Measurements from ENCODE around the gene CDK2AP2. TPM values are rescaled to one million over a fixed set of nuclear protein-coding genes. Genes with fewer than 3 reads are reported as not detected.

CDK2AP2 gene
- total RNA-seq, 1 experiment from 2014 or later: 91.5 TPM

DNA sequence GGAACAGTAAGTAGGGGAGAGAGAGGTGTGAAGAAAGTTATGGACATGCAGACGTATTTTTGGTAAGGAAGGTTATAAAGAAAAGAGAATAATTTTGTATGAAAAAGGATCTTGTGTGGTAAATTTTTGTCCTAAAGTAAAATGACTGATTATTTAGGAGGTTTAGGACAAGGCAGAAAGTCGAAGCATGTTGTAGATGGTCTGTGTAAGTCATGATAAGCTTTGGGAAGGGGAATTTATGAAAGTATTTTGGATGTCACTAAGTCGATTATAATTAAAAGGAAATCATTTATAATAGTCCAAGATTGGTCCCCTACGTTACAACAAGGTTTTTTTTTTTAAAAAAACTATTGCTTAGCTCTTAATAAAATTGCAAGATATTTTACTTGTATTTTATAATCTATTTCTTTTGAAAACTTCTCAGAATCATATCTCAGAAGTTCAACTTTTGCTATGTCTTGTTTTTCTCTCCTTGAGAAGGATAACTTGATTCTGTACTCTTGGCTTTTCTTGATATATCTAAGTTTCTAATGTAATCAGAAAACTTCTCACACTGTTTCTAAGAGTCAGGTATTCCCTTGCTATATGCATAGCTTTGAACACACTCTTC lies 26.2 kb upstream of the CDK2AP2 start:
- H3K27ac ChIP-seq (ENCODE audit: low read length): no peak overlapping the region
- no peaks in the 10 kb centered on the region for H3K79me2 ChIP-seq (ENCODE audit: low read length)
- no peaks in the 10 kb centered on the region for H3K4me1 ChIP-seq (ENCODE audit: low read length)
- peaks cover 16% of the 10 kb centered on the region for H3K9me3 ChIP-seq (ENCODE audit: low read length)
- no peaks in the 10 kb centered on the region for H3K36me3 ChIP-seq (ENCODE audit: insufficient read depth, low read length)
- peak; percentile 49 for DNase-seq
- no peaks in the 10 kb centered on the region for H3K9me2 ChIP-seq (replicated peaks; ENCODE audit: insufficient read depth, low read length)
- H4K20me1 ChIP-seq (ENCODE audit: insufficient read depth, low read depth, low read length): no peaks in the 10 kb centered on the region
- H3K27me3 ChIP-seq (ENCODE audit: low read length): no peaks in the 10 kb centered on the region; the same call in 1 of the 2 replicates
- no peak overlapping the region for H3K9ac ChIP-seq (ENCODE audit: low read length)
- no peak overlapping the region for H3K4me2 ChIP-seq (ENCODE audit: low read depth, low read length, poor library complexity, severe bottlenecking)
- no peak overlapping the region for H2AFZ ChIP-seq (ENCODE audit: low read length)
- no peak overlapping the region for H3K4me3 ChIP-seq (ENCODE audit: low read length)

DNA sequence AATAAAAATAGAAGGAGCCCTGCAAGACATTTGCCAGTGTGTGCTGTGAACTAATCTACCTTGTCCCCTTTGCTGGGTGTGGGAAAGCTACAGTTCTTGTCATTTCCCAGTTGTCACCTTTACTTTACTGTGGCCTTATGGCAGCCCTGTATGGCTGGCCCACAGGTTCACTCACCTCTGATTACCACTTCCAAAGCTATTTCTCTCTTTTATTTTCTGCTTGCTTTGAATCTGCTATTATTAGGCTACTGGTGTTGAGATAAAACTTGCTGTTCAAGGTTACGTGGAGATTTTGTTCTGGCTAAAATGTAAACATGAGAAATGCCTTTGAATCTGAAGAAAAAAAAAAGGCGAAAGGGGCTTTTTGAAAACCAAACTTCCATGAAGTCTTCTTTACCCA lies 24.9 kb upstream of the CDK2AP2 start:
- Histone ChIP-seq H4K20me1 (ENCODE audit: insufficient read depth, low read depth, low read length) (no peaks in the 10 kb centered on the region), H3K27ac (ENCODE audit: low read length) (no peak overlapping the region)

DNA sequence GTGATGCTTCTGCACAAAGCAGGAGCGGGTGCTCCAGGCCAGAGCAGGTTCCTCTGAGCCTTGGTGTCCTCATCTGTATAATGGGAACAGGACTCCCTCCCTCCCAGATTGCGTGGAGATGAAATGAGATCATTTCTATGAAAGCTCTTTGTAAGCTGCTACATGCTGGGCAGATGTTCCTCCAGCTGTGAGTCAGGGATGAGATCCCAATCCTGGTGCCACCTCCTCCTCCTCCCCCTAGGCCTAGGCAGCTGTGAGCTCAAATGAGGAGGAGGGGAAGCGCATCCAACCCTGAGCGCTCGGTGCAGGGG lies 22.3 kb upstream of the CDK2AP2 start:
- no peaks in the 10 kb centered on the region for H4K20me1 ChIP-seq (ENCODE audit: insufficient read depth, low read depth, low read length)
- peak; percentile 2 for DNase-seq
- no peaks in the 10 kb centered on the region for H3K36me3 ChIP-seq (ENCODE audit: insufficient read depth, low read length)
- H3K4me1 ChIP-seq (ENCODE audit: low read length): no peaks in the 10 kb centered on the region
- H3K27me3 ChIP-seq (ENCODE audit: low read length): no peaks in the 10 kb centered on the region; the same call in 1 of the 2 replicates
- no peak overlapping the region for H3K4me3 ChIP-seq (ENCODE audit: low read length)
- H3K27ac ChIP-seq (ENCODE audit: low read length): no peak overlapping the region
- H3K9me3 ChIP-seq (ENCODE audit: low read length): peaks cover 16% of the 10 kb centered on the region
- no peak overlapping the region for H2AFZ ChIP-seq (ENCODE audit: low read length)
- no peak overlapping the region for H3K4me2 ChIP-seq (ENCODE audit: low read depth, low read length, poor library complexity, severe bottlenecking)
- no peaks in the 10 kb centered on the region for H3K79me2 ChIP-seq (ENCODE audit: low read length)
- H3K9me2 ChIP-seq (replicated peaks; ENCODE audit: insufficient read depth, low read length): no peaks in the 10 kb centered on the region
- no peak overlapping the region for H3K9ac ChIP-seq (ENCODE audit: low read length)

More for the DNA sequence above, 24.9 kb upstream of the CDK2AP2 start:
- Histone ChIP-seq H3K9me2 (replicated peaks; ENCODE audit: insufficient read depth, low read length) (no peaks in the 10 kb centered on the region), H3K4me1 (ENCODE audit: low read length) (no peaks in the 10 kb centered on the region), H2AFZ (ENCODE audit: low read length) (no peak overlapping the region), H3K9me3 (ENCODE audit: low read length) (peaks cover 16% of the 10 kb centered on the region), H3K4me3 (ENCODE audit: low read length) (no peak overlapping the region), H3K4me2 (ENCODE audit: low read depth, low read length, poor library complexity, severe bottlenecking) (no peak overlapping the region), H3K36me3 (ENCODE audit: insufficient read depth, low read length) (no peaks in the 10 kb centered on the region), H3K27me3 (ENCODE audit: low read length) (no peaks in the 10 kb centered on the region; the same call in 1 of the 2 replicates), H3K79me2 (ENCODE audit: low read length) (no peaks in the 10 kb centered on the region), H3K9ac (ENCODE audit: low read length) (no peak overlapping the region)
- DNase-seq: no peak

DNA sequence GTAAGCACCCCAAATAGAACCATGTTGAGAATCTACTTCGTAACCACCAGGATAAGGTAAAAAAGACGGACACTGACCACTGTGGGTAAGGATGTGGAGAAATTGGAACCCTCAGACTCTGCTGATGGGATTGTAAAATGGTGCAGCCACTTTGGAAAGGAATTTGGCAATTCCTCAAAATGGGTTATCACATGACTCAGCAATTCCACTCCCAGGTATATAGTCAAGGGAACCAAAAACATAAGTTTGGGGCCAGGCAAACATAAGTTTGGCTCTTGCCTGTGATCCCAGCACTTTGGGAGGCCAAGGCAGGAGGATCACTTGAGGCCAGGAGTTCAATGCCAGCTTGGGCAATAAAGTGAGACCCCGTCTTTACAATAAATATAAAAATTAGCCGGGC lies 20.4 kb upstream of the CDK2AP2 start:
- Histone ChIP-seq H3K27ac (ENCODE audit: low read length) (no peak overlapping the region), H4K20me1 (ENCODE audit: insufficient read depth, low read depth, low read length) (no peaks in the 10 kb centered on the region), H3K4me3 (ENCODE audit: low read length) (no peak overlapping the region), H3K9me3 (ENCODE audit: low read length) (peaks cover 4% of the 10 kb centered on the region), H3K9me2 (replicated peaks; ENCODE audit: insufficient read depth, low read length) (no peaks in the 10 kb centered on the region), H2AFZ (ENCODE audit: low read length) (no peak overlapping the region), H3K9ac (ENCODE audit: low read length) (no peak overlapping the region), H3K4me1 (ENCODE audit: low read length) (no peaks in the 10 kb centered on the region), H3K79me2 (ENCODE audit: low read length) (no peaks in the 10 kb centered on the region), H3K27me3 (ENCODE audit: low read length) (no peaks in the 10 kb centered on the region), H3K4me2 (ENCODE audit: low read depth, low read length, poor library complexity, severe bottlenecking) (no peak overlapping the region), H3K36me3 (ENCODE audit: insufficient read depth, low read length) (no peaks in the 10 kb centered on the region)
- DNase-seq: no peak

DNA sequence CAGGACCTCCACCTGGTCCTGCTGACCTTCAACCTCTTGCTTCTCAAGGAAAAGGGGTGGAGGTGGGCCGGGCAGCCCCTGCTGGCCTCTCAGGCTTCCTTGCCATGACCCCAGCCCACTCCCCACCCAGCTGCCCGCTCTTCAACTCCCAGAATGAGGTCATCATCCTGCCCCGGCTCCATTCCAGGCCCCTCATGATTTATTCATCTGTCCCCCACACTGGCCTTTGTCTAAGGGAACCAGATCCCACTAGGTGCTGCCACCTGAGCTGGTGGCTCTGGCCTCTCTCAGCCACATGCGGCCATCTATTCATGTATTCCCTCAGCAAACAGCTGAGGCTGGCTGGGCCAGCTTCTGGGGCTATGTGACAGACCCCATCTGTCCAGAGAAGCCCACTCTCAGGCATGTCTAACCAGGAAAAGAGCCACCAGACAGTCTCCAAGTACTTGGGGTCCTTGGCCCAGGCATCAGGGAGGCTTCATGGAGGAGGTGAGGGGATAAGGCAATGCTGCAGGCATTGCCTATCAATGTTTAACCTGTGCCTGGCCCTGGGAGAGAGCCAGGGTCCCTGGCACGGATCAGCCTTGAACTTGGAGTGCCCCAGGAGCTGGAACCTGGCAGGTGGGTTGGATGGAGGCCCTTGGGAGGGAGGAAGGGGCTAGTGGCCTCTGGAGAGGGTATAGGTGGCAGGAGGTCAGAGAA lies 17.5 kb upstream of the CDK2AP2 start:
- no peaks in the 10 kb centered on the region for H3K36me3 ChIP-seq (ENCODE audit: insufficient read depth, low read length)
- no peak overlapping the region for H3K27ac ChIP-seq (ENCODE audit: low read length)
- H3K4me2 ChIP-seq (ENCODE audit: low read depth, low read length, poor library complexity, severe bottlenecking): no peak overlapping the region
- no peaks in the 10 kb centered on the region for H3K9me3 ChIP-seq (ENCODE audit: low read length)
- no peaks in the 10 kb centered on the region for H3K4me1 ChIP-seq (ENCODE audit: low read length)
- no peak overlapping the region for H2AFZ ChIP-seq (ENCODE audit: low read length)
- no peak overlapping the region for H3K4me3 ChIP-seq (ENCODE audit: low read length)
- no peak overlapping the region for H3K9ac ChIP-seq (ENCODE audit: low read length)
- no peaks in the 10 kb centered on the region for H3K27me3 ChIP-seq (ENCODE audit: low read length)
- no peak for DNase-seq
- H4K20me1 ChIP-seq (ENCODE audit: insufficient read depth, low read depth, low read length): no peaks in the 10 kb centered on the region
- H3K79me2 ChIP-seq (ENCODE audit: low read length): no peaks in the 10 kb centered on the region
- H3K9me2 ChIP-seq (replicated peaks; ENCODE audit: insufficient read depth, low read length): no peaks in the 10 kb centered on the region

DNA sequence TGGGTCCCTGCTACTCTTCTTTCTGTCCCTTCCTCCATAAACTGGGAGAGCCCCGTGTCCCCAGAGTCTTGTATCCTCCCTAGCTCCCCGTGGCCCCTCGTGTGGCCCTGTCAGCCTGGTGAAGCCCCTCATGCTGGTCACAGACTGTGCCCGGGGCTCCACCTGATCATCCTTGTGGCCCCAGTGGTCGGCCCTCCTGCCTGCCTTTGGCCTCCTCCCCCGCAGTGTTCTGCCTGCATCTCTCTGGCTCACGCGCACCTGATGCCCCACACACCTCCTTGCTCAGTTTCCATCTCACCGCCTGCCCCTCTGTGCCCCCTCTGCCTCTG lies 16.5 kb upstream of the CDK2AP2 start:
- Histone ChIP-seq H3K79me2 (ENCODE audit: low read length) (no peaks in the 10 kb centered on the region), H3K4me2 (ENCODE audit: low read depth, low read length, poor library complexity, severe bottlenecking) (no peak overlapping the region), H4K20me1 (ENCODE audit: insufficient read depth, low read depth, low read length) (no peaks in the 10 kb centered on the region), H2AFZ (ENCODE audit: low read length) (no peak overlapping the region), H3K27ac (ENCODE audit: low read length) (no peak overlapping the region), H3K27me3 (ENCODE audit: low read length) (no peaks in the 10 kb centered on the region), H3K36me3 (ENCODE audit: insufficient read depth, low read length) (no peaks in the 10 kb centered on the region), H3K4me3 (ENCODE audit: low read length) (no peak overlapping the region), H3K9me3 (ENCODE audit: low read length) (no peaks in the 10 kb centered on the region), H3K4me1 (ENCODE audit: low read length) (no peaks in the 10 kb centered on the region), H3K9ac (ENCODE audit: low read length) (no peak overlapping the region), H3K9me2 (replicated peaks; ENCODE audit: insufficient read depth, low read length) (no peaks in the 10 kb centered on the region)
- DNase-seq: no peak

DNA sequence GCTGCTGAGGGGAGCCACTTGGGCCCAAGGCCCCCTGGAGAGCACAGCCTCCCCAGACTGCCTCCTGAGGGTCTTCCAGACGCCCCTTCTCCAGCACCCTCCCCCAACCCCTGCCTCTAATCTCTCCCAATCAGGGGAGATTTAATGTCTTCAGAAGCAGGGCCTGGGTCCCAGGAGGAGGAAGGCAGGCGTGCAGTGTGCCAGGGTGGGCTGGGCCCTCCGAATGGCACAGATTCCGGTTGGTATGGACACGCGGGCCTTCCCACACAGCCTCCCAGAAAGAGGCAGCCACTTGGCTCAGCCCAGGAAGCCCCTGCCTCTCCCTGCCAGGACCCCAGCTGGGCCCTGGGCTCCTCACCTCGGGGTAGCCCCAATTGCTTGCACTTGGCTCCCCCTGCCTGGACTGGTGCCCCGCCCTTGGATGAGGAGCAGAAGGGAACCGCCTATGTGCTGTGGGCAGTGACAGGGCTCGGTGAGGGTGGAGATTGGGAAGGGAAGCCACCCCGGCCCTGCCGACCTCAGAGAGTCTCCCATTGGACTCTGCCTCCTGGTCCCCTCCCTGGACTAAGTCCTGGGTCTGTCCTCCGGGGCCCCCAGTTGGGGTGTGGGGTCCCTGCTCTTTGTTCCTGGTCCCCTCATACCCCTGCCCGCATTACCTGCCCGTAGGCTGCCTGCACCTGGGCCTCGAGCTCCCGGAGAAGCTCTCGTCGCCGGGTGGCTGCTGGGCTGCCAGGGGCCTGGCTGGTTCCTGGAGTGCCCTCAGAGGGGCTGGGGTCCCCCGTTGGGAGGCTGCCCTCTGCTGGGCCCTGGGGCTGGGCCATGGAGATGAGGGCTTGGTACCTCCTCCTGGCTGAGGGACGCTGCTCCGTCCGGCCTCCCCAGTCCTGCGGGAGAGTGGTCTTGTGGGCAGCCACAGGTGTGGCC lies 15.9 kb upstream of the CDK2AP2 start:
- Histone ChIP-seq H3K4me1 (ENCODE audit: low read length) (no peaks in the 10 kb centered on the region), H4K20me1 (ENCODE audit: insufficient read depth, low read depth, low read length) (no peaks in the 10 kb centered on the region), H3K4me2 (ENCODE audit: low read depth, low read length, poor library complexity, severe bottlenecking) (no peak overlapping the region), H3K36me3 (ENCODE audit: insufficient read depth, low read length) (no peaks in the 10 kb centered on the region), H3K9me3 (ENCODE audit: low read length) (no peaks in the 10 kb centered on the region), H2AFZ (ENCODE audit: low read length) (no peak overlapping the region), H3K27ac (ENCODE audit: low read length) (no peak overlapping the region), H3K79me2 (ENCODE audit: low read length) (no peaks in the 10 kb centered on the region), H3K27me3 (ENCODE audit: low read length) (no peaks in the 10 kb centered on the region), H3K4me3 (ENCODE audit: low read length) (no peak overlapping the region), H3K9me2 (replicated peaks; ENCODE audit: insufficient read depth, low read length) (no peaks in the 10 kb centered on the region), H3K9ac (ENCODE audit: low read length) (no peak overlapping the region)
- DNase-seq: no peak

DNA sequence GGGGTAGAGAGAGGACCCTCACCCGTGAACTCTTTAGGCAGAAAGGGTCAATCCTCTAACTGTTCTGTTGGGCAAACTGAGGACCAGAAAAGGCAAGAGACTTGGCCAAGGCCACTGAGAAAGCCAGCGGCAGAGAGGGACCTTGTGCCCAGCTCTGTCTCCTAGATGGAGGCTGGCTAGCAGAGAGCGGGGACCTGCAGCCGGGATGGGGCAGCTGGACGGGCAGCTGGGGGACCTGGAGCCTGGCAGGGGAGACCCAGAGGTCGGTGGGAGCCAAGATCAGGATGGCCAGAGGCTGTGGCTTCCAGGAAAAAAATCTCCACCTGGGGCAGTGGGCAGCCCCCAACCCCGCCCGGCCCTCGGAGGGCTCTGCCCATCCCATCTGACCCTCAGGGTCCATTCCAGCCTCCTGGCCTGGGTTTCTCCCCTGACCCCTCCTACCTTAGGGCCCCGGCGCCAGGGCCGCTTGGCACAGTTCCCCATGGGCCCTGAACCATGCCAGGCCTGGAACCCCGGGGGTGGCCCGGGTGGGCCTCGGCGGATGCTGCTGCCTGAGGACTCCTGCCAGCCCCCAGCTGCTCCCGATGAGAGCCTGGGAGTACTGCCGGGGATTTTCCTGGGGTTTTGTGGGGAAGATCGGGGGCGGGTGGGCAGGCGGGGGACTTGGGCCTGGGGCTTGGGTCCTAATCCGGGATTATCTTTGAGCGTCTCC lies 15.0 kb upstream of the CDK2AP2 start, which contains the start of gene CABP2:
CABP2 (minus strand) TSS at position 603 of the 712 bp plus-strand sequence; CDS start at position 483, 120 bp downstream.
- H3K27ac ChIP-seq (ENCODE audit: low read length): no peak within 1 kb of the TSS
- no peaks in the 10 kb centered on the region for H3K36me3 ChIP-seq (ENCODE audit: insufficient read depth, low read length)
- no peaks in the 10 kb centered on the region for H3K27me3 ChIP-seq (ENCODE audit: low read length)
- no peak within 1 kb of the TSS for H3K4me2 ChIP-seq (ENCODE audit: low read depth, low read length, poor library complexity, severe bottlenecking)
- DNase-seq: no peak
- no peaks in the 10 kb centered on the region for H3K9me3 ChIP-seq (ENCODE audit: low read length)
- no peak within 1 kb of the TSS for H2AFZ ChIP-seq (ENCODE audit: low read length)
- no peaks in the 10 kb centered on the region for H3K79me2 ChIP-seq (ENCODE audit: low read length)
- no peaks in the 10 kb centered on the region for H3K4me1 ChIP-seq (ENCODE audit: low read length)
- no peak within 1 kb of the TSS for H3K4me3 ChIP-seq (ENCODE audit: low read length)
- H3K9me2 ChIP-seq (replicated peaks; ENCODE audit: insufficient read depth, low read length): no peaks in the 10 kb centered on the region
- H4K20me1 ChIP-seq (ENCODE audit: insufficient read depth, low read depth, low read length): no peaks in the 10 kb centered on the region
- no peak within 1 kb of the TSS for H3K9ac ChIP-seq (ENCODE audit: low read length)

Data from Karpas-422 (cell line).